Upper lobe of right lung (tissue), 1 donor: ENCODE measurements around the gene SEC23B. TPM values are rescaled to one million over a fixed set of nuclear protein-coding genes. Genes with fewer than 3 reads are reported as not detected.

Experiments
- ATAC-seq: fragments of 200-7000 bp; cut with Tn5 transposase; one replicate; pipeline ENCODE4 v1.9.1; 2020; ENCODE audit warnings: mild to moderate bottlenecking, moderate library complexity
- DNase-seq: peaks from one replicate; pipeline ENCODE4 v3.0.0-alpha.2; 2020
- H3K27ac ChIP-seq: fragments of 200-600 bp; one replicate; pipeline ENCODE4 v1.8.0; 2022
- H3K27me3 ChIP-seq: fragments of 200-600 bp; one replicate; pipeline ENCODE4 v1.8.0; 2022; ENCODE audit warnings: mild to moderate bottlenecking
- H3K36me3 ChIP-seq: fragments of 200-600 bp; one replicate; pipeline ENCODE4 v1.8.0; 2022
- H3K4me1 ChIP-seq: fragments of 200-600 bp; one replicate; pipeline ENCODE4 v1.8.0; 2022
- H3K4me3 ChIP-seq: fragments of 200-600 bp; one replicate; pipeline ENCODE4 v1.8.0; 2022; ENCODE audit warnings: mild to moderate bottlenecking
- H3K9me3 ChIP-seq: fragments of 200-600 bp; one replicate; pipeline ENCODE4 v1.8.0; 2022
- intact Hi-C: fragments of 100-400 bp; cut with DNase I; formaldehyde crosslinking; loops from one replicate; pipeline ENCODE4 v1.11.0; 2022
- total RNA-seq: library from RNA; stranded (reverse); fragmentation: NEBNext Ultra II Directional; extraction: Animal tissue kit (Norgen Biotek cat#: 25700); gene quantifications from one replicate; pipeline ENCODE4 v1.2.1, GENCODE V29; 2021
- TF ChIP-seq, protein P1 (sequence below): fragments of 200-600 bp; IDR thresholded peaks from one replicate; pipeline ENCODE4 v1.8.0; 2022; ENCODE audit warnings: antibody characterized with exemption
- donor health status: DM: no; HTN: yes; CAD: no; lungs with severe emphysema.

The SEC23B gene
- total RNA-seq, 1 donor from 2014 or later = 62.9 TPM

GRCh38 chr20:18477821-18478220 lies 29.9 kb upstream of the SEC23B start:
- TF ChIP-seq, protein P1, sequence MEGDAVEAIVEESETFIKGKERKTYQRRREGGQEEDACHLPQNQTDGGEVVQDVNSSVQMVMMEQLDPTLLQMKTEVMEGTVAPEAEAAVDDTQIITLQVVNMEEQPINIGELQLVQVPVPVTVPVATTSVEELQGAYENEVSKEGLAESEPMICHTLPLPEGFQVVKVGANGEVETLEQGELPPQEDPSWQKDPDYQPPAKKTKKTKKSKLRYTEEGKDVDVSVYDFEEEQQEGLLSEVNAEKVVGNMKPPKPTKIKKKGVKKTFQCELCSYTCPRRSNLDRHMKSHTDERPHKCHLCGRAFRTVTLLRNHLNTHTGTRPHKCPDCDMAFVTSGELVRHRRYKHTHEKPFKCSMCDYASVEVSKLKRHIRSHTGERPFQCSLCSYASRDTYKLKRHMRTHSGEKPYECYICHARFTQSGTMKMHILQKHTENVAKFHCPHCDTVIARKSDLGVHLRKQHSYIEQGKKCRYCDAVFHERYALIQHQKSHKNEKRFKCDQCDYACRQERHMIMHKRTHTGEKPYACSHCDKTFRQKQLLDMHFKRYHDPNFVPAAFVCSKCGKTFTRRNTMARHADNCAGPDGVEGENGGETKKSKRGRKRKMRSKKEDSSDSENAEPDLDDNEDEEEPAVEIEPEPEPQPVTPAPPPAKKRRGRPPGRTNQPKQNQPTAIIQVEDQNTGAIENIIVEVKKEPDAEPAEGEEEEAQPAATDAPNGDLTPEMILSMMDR = no peak
- peaks cover 74% of the 10 kb centered on the region for H3K36me3 ChIP-seq
- ATAC-seq = no peak

DNA sequence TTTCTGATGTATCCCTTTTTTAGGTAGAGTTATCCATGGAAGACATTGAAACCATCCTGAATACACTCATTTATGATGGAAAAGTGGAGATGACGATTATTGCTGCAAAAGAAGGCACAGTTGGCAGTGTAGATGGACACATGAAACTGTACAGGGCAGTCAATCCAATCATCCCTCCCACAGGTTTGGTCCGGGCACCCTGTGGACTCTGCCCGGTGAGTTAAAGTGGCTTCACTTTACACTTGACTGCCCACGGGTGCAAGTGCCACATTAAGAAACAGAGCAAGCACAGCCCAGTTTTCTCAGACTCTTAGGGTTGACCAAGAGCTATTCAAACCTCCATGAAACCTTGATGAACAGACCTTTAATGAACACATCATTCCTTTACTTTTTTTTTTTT lies 26.1 kb upstream of the SEC23B start:
- no peak overlapping the region for H3K27ac ChIP-seq
- TF ChIP-seq, protein P1 = no peak
- H3K4me3 ChIP-seq = no peak overlapping the region
- DNase-seq (no peak), ATAC-seq (no peak)
- intact Hi-C loops = no loop called here
- H3K9me3 ChIP-seq = no peaks in the 10 kb centered on the region
- H3K27me3 ChIP-seq = no peaks in the 10 kb centered on the region
- H3K4me1 ChIP-seq = no peaks in the 10 kb centered on the region
- peaks cover 70% of the 10 kb centered on the region for H3K36me3 ChIP-seq

More at GRCh38 chr20:18477821-18478220, 29.9 kb upstream of the SEC23B start:
- intact Hi-C loops = no loop called here
- Histone ChIP-seq H3K4me1 (no peaks in the 10 kb centered on the region), H3K27ac (no peak overlapping the region), H3K4me3 (no peak overlapping the region), H3K27me3 (no peaks in the 10 kb centered on the region), H3K9me3 (no peaks in the 10 kb centered on the region)
- DNase-seq = no peak

DNA sequence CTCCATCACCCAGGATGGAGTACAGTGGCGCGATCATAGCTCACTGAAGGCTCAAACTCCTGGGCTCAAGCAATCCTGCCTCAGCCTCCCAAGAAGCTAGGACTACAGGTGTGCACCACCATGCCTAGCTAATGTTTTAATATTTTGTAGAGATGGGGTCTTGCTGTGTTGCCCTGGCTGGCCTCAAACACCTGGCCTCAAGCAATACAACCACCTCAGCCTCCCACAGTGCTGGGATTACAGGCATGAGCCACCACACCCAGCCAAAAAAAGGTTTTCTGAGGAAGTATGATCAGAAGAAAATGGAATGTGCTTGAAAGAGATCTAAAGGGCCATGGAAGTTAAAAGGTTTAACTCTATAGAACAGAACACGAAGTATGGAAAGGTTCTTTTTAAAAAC lies 19.4 kb upstream of the SEC23B start:
- no peak overlapping the region for H3K27ac ChIP-seq
- DNase-seq = no peak
- no peaks in the 10 kb centered on the region for H3K4me1 ChIP-seq
- H3K4me3 ChIP-seq = no peak overlapping the region
- H3K9me3 ChIP-seq = no peaks in the 10 kb centered on the region
- ATAC-seq = no peak
- TF ChIP-seq, protein P1 = no peak
- intact Hi-C loops = no loop called here
- no peaks in the 10 kb centered on the region for H3K27me3 ChIP-seq
- peaks cover 65% of the 10 kb centered on the region for H3K36me3 ChIP-seq

- no peak overlapping the region for H3K27ac ChIP-seq
Observed at GRCh38 chr20:18496042-18496441, 11.7 kb upstream of the SEC23B start.

GRCh38 chr20:18496740-18497592 lies 10.8 kb upstream of the SEC23B start, which contains the start of gene RBBP9:
Gene RBBP9, minus strand, starts transcription at chr20:18497225. Its CDS starts 58 bp downstream, at chr20:18497167.
- H3K9me3 ChIP-seq = no peaks in the 10 kb centered on the region
- H3K36me3 ChIP-seq = peaks cover 16% of the 10 kb centered on the region
- H3K4me3 ChIP-seq = peak within 1 kb of the TSS; percentile 78
- intact Hi-C loops = no loop called here
- H3K4me1 ChIP-seq = peaks cover 8% of the 10 kb centered on the region
- no peaks in the 10 kb centered on the region for H3K27me3 ChIP-seq
- peak within 1 kb of the TSS; percentile 55 for H3K27ac ChIP-seq
- ATAC-seq (peak; percentile 100), DNase-seq (peak; percentile 94)
- TF ChIP-seq, protein P1 = no peak

More at GRCh38 chr20:18496042-18496441, 11.7 kb upstream of the SEC23B start:
- Histone ChIP-seq H3K4me1 (peaks cover 8% of the 10 kb centered on the region), H3K27me3 (no peaks in the 10 kb centered on the region), H3K9me3 (no peaks in the 10 kb centered on the region), H3K4me3 (peak overlapping the region; percentile 78), H3K36me3 (peaks cover 20% of the 10 kb centered on the region)
- TF ChIP-seq, protein P1 = no peak
- intact Hi-C loops = no loop called here
- DNase-seq (no peak), ATAC-seq (peak; percentile 31)
